H9 (cell line): ENCODE results near the gene TULP3. TPM values are rescaled to one million over a fixed set of nuclear protein-coding genes. Genes with fewer than 3 reads are reported as not detected.

Source experiments
- DNase-seq: peaks from one replicate; pipeline ENCODE4 v3.0.0-alpha.2; 2017
- H2AFZ ChIP-seq: one replicate; pipeline ENCODE4 v1.6.1; 2013; ENCODE audit warnings: mild to moderate bottlenecking, low read length, control low read depth, moderate library complexity
- H2AK5ac ChIP-seq: 2 replicates; pipeline ENCODE4 v1.6.1; 2013; ENCODE audit warnings: low read length, control low read depth, mixed read lengths; ENCODE audit not compliant: insufficient read length
- H2BK120ac ChIP-seq: one replicate; pipeline ENCODE4 v1.6.1; 2013; ENCODE audit warnings: low read depth, mild to moderate bottlenecking, low read length, control low read depth, inconsistent platforms; ENCODE audit not compliant: poor library complexity, severe bottlenecking
- H2BK12ac ChIP-seq: 2 replicates; pipeline ENCODE4 v1.6.1; 2013; ENCODE audit warnings: low read length, control low read depth, mixed read lengths, low read depth; ENCODE audit not compliant: insufficient read length
- H2BK15ac ChIP-seq: 2 replicates; pipeline ENCODE4 v1.6.1; 2013; ENCODE audit warnings: low read depth, low read length, control low read depth
- H2BK20ac ChIP-seq: one replicate; pipeline ENCODE4 v1.6.1; 2013; ENCODE audit warnings: low read depth, mild to moderate bottlenecking, low read length, control low read depth, inconsistent platforms; ENCODE audit not compliant: poor library complexity, severe bottlenecking
- H2BK5ac ChIP-seq: 2 replicates; pipeline ENCODE4 v1.6.1; 2013; ENCODE audit warnings: low read length, control low read depth, mixed read lengths; ENCODE audit not compliant: insufficient read length
- H3K14ac ChIP-seq: 2 replicates; pipeline ENCODE4 v1.6.1; 2013; ENCODE audit warnings: low read length, control low read depth; ENCODE audit not compliant: insufficient read depth
- H3K18ac ChIP-seq: 2 replicates; pipeline ENCODE4 v1.6.1; 2013; ENCODE audit warnings: low read depth, mild to moderate bottlenecking, mixed read lengths, low read length, control low read depth; ENCODE audit not compliant: insufficient read length
- H3K23ac ChIP-seq: 2 replicates; pipeline ENCODE4 v1.6.1; 2013; ENCODE audit warnings: low read length, control low read depth, mixed read lengths, low read depth; ENCODE audit not compliant: insufficient read length
- H3K23me2 ChIP-seq: 2 replicates; pipeline ENCODE4 v1.6.1; 2013; ENCODE audit warnings: low read depth, mild to moderate bottlenecking, mixed read lengths, low read length, control low read depth; ENCODE audit not compliant: insufficient read length, poor library complexity, severe bottlenecking
- H3K27ac ChIP-seq: 2 replicates; pipeline ENCODE4 v1.5.1; 2013; ENCODE audit warnings: low read length, control low read depth, mixed read lengths, low read depth; ENCODE audit not compliant: insufficient read length
- H3K27me3 ChIP-seq: 2 replicates; pipeline ENCODE4 v1.6.1; 2013; ENCODE audit warnings: low read length, control low read depth, inconsistent platforms; ENCODE audit not compliant: insufficient read depth
- H3K4ac ChIP-seq: 2 replicates; pipeline ENCODE4 v1.6.1; 2013; ENCODE audit warnings: low read depth, mild to moderate bottlenecking, control low read depth, inconsistent platforms, low read length, moderate library complexity
- H3K4me1 ChIP-seq: 2 replicates; pipeline ENCODE4 v1.6.1; 2013; ENCODE audit warnings: low read length, control low read depth, inconsistent platforms; ENCODE audit not compliant: insufficient read depth
- H3K4me2 ChIP-seq: 2 replicates; pipeline ENCODE4 v1.6.1; 2013; ENCODE audit warnings: low read length, control low read depth, mixed read lengths; ENCODE audit not compliant: insufficient read length, insufficient read depth
- H3K56ac ChIP-seq: 2 replicates; pipeline ENCODE4 v1.6.1; 2013; ENCODE audit warnings: low read depth, mild to moderate bottlenecking, mixed read lengths, low read length, control low read depth; ENCODE audit not compliant: insufficient read length
- H3K79me1 ChIP-seq: 2 replicates; pipeline ENCODE4 v1.6.1; 2013; ENCODE audit warnings: low read depth, mild to moderate bottlenecking, moderate library complexity, low read length, control low read depth, inconsistent platforms; ENCODE audit not compliant: insufficient read depth, poor library complexity, severe bottlenecking
- H3K79me2 ChIP-seq: 2 replicates; pipeline ENCODE4 v1.6.1; 2013; ENCODE audit warnings: low read length, control low read depth, inconsistent platforms; ENCODE audit not compliant: insufficient read depth
- H3K9ac ChIP-seq: 2 replicates; pipeline ENCODE4 v1.6.1; 2013; ENCODE audit warnings: low read length, control low read depth, mixed read lengths; ENCODE audit not compliant: insufficient read length; ENCODE audit errors: extremely low read depth
- H3K9me3 ChIP-seq: one replicate; pipeline ENCODE4 v1.6.1; 2013; ENCODE audit warnings: low read depth, low read length, inconsistent platforms; ENCODE audit not compliant: control insufficient read depth
- H3T11ph ChIP-seq: one replicate; pipeline ENCODE4 v1.6.1; 2013; ENCODE audit warnings: mild to moderate bottlenecking, low read length, control low read depth, inconsistent platforms
- H4K20me1 ChIP-seq: one replicate; pipeline ENCODE4 v1.6.1; 2013; ENCODE audit not compliant: control insufficient read depth, insufficient read length, insufficient read depth
- H4K5ac ChIP-seq: 2 replicates; pipeline ENCODE4 v1.6.1; 2013; ENCODE audit warnings: low read depth, mild to moderate bottlenecking, mixed read lengths, low read length, control low read depth; ENCODE audit not compliant: insufficient read length
- H4K8ac ChIP-seq: replicated peaks from 2 replicates; pipeline ENCODE4 v1.6.1; 2013; ENCODE audit warnings: low read length, control low read depth, mixed read lengths, low read depth; ENCODE audit not compliant: insufficient read length
- H4K91ac ChIP-seq: 2 replicates; pipeline ENCODE4 v1.6.1; 2013; ENCODE audit warnings: low read depth, mild to moderate bottlenecking, moderate library complexity, mixed read lengths, low read length, control low read depth; ENCODE audit not compliant: insufficient read length
- H3K27ac Mint-ChIP-seq, 3 experiments: 2 replicates in 2 of 3; 3 replicates in 1 of 3; pipeline ENCODE4 v1.8.0; 2020 to 2021; ENCODE audit warnings: mixed read lengths in 3 of 3, mild to moderate bottlenecking in 1 of 3, moderate library complexity in 1 of 3
- H3K27me3 Mint-ChIP-seq: 2 replicates; pipeline ENCODE4 v1.8.0; 2021; ENCODE audit warnings: low read depth, mild to moderate bottlenecking, moderate library complexity, mixed read lengths
- H3K36me3 Mint-ChIP-seq, 3 experiments: 2 replicates in 2 of 3; 3 replicates in 1 of 3; pipeline ENCODE4 v1.8.0; 2020 to 2021; ENCODE audit warnings: low read depth in 3 of 3, mixed read lengths in 3 of 3; ENCODE audit not compliant: insufficient read depth in 1 of 3
- H3K4me1 Mint-ChIP-seq, 2 experiments: 2 replicates each; pipeline ENCODE4 v1.8.0; 2020; ENCODE audit warnings: mixed read lengths in 2 of 2
- H3K4me3 Mint-ChIP-seq, 2 experiments: 2 replicates in 1 of 2; 3 replicates in 1 of 2; pipeline ENCODE4 v1.8.0; 2020 to 2021; ENCODE audit warnings: mild to moderate bottlenecking in 2 of 2, mixed read lengths in 2 of 2, moderate library complexity in 1 of 2
- H3K9me3 Mint-ChIP-seq, 2 experiments: 2 replicates in 1 of 2; 3 replicates in 1 of 2; pipeline ENCODE4 v1.8.0; 2020; ENCODE audit warnings: mild to moderate bottlenecking in 2 of 2, mixed read lengths in 2 of 2, moderate library complexity in 1 of 2
- WGBS: extraction: QIAGEN DNeasy Blood & Tissue Kit; methylation state at CpG from one replicate; pipeline ENCODE4 v1.1.7; 2013; ENCODE audit warnings: missing lambda C conversion rate, low lambda C conversion rate, mixed read lengths; ENCODE audit not compliant: insufficient read length; ENCODE audit errors: extremely low coverage; 5-methylcytosine and 5-hydroxymethylcytosine counted together
- total RNA-seq: library from RNA; stranded (reverse); gene quantifications from 2 replicates; pipeline ENCODE4 v1.2.1, GENCODE V29; 2021
- TF ChIP-seq, protein P1 (sequence below): fragments of 200-600 bp; sonication (generic); conservative IDR thresholded peaks from 3 replicates; pipeline ENCODE4 v1.8.0; 2021; ENCODE audit warnings: antibody characterized with exemption, mild to moderate bottlenecking

The TULP3 gene
- total RNA-seq, 1 experiment from 2014 or later, result 22.3 TPM

DNA sequence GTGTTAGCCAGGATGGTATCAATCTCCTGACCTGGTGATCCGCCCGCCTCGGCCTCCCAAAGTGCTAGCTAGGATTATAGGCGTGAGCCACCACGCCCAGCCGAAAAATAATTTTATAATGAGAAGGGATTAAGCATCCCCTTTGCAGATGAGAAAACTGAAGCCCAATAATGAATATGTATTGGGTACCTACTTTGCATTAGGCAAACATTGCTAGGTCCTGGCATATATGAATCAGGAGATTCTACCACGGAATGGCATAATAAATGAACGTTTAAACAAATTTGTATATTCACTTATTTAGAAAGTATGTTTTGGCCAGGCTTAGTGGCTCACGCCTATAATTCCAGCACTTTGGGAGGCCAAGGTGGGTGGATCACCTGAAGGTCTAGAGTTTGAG is 32.4 kb downstream of the TULP3 start:
- H4K8ac ChIP-seq, result no peak overlapping the region
- no peak overlapping the region for H3K4ac ChIP-seq
- no peak overlapping the region for H3K18ac ChIP-seq
- Mint-ChIP-seq H3K27me3 (no peaks in the 10 kb centered on the region), H3K27ac (no peak overlapping the region), H3K4me1 (peaks cover 15 to 19% of the 10 kb centered on the region in 2 experiments), H3K9me3 (no peaks in the 10 kb centered on the region; a peak in 1 of 5 replicates), H3K36me3 (peaks cover 6 to 34% (median 26%) of the 10 kb centered on the region in 3 experiments; a peak in 6 of 7 replicates), H3K4me3 (no peak overlapping the region)
- no CpG with 5 or more reads among the region's 9 CpGs for WGBS
- H2AK5ac ChIP-seq, result no peak overlapping the region
- no peak overlapping the region for H2BK5ac ChIP-seq
- no peak overlapping the region for H3K9ac ChIP-seq
- no peak overlapping the region for H3K14ac ChIP-seq
- H3T11ph ChIP-seq, result no peak overlapping the region
- no peak overlapping the region for H4K91ac ChIP-seq
- no peak overlapping the region for H3K4me2 ChIP-seq
- no peaks in the 10 kb centered on the region for H3K79me1 ChIP-seq
- no peaks in the 10 kb centered on the region for H3K79me2 ChIP-seq
- no peak overlapping the region for H3K27ac ChIP-seq
- no peak overlapping the region for H4K5ac ChIP-seq
- no peak overlapping the region for H3K56ac ChIP-seq
- H2BK20ac ChIP-seq, result no peak overlapping the region
- TF ChIP-seq, protein P1, sequence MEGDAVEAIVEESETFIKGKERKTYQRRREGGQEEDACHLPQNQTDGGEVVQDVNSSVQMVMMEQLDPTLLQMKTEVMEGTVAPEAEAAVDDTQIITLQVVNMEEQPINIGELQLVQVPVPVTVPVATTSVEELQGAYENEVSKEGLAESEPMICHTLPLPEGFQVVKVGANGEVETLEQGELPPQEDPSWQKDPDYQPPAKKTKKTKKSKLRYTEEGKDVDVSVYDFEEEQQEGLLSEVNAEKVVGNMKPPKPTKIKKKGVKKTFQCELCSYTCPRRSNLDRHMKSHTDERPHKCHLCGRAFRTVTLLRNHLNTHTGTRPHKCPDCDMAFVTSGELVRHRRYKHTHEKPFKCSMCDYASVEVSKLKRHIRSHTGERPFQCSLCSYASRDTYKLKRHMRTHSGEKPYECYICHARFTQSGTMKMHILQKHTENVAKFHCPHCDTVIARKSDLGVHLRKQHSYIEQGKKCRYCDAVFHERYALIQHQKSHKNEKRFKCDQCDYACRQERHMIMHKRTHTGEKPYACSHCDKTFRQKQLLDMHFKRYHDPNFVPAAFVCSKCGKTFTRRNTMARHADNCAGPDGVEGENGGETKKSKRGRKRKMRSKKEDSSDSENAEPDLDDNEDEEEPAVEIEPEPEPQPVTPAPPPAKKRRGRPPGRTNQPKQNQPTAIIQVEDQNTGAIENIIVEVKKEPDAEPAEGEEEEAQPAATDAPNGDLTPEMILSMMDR, result no peak
- H3K9me3 ChIP-seq, result no peaks in the 10 kb centered on the region
- no peaks in the 10 kb centered on the region for H3K27me3 ChIP-seq
- no peaks in the 10 kb centered on the region for H3K23me2 ChIP-seq
- H2BK12ac ChIP-seq, result no peak overlapping the region
- H3K23ac ChIP-seq, result no peak overlapping the region
- peaks cover 5% of the 10 kb centered on the region; the same call in 1 of the 2 replicates for H3K4me1 ChIP-seq
- no peak overlapping the region for H2BK120ac ChIP-seq
- no peak overlapping the region for H2BK15ac ChIP-seq
- no peak overlapping the region for H2AFZ ChIP-seq
- no peaks in the 10 kb centered on the region for H4K20me1 ChIP-seq
- DNase-seq, result no peak
